Esophagus muscularis mucosa (tissue), 4 donors: Measurements from ENCODE around the gene GIMAP5.

Experiments
- CTCF ChIP-seq, 3 experiments: fragments of 200-600 bp in 2 of 3; fragments of 450-650 bp in 1 of 3; sonication (generic) in 2 of 3; IDR thresholded peaks; one replicate each; pipeline ENCODE4 v1.5.1; 2017 to 2019; ENCODE audit warnings: antibody characterized with exemption in 3 of 3, mild to moderate bottlenecking in 2 of 3, moderate library complexity in 1 of 3
- EP300 ChIP-seq: sonication (generic); formaldehyde crosslinking; IDR thresholded peaks from one replicate; pipeline ENCODE4 v1.6.1; 2017; ENCODE audit warnings: antibody characterized with exemption
- POLR2A ChIP-seq: fragments of 450-650 bp; IDR thresholded peaks from one replicate; pipeline ENCODE4 v1.6.1; 2017; ENCODE audit warnings: antibody characterized with exemption, moderate library complexity, mild to moderate bottlenecking, low read depth
- POLR2AphosphoS5 ChIP-seq, 2 donors: sonication (generic); formaldehyde crosslinking; IDR thresholded peaks; one replicate each; pipeline ENCODE4 v1.6.1; 2017; ENCODE audit warnings: antibody characterized with exemption in 2 of 2

GRCh38 chr7:150778014-150778737 is 41.0 kb downstream of the GIMAP5 start:
- TF ChIP-seq CTCF (IDR thresholded peaks at IDR 0.05) = no peak
- no peak for TF ChIP-seq POLR2A
- no peak for TF ChIP-seq POLR2AphosphoS5 (IDR thresholded peaks at IDR 0.05)
- no peak for TF ChIP-seq EP300
